ENCODE results near the gene OR10G2.

OR10G2 gene

GRCh38 chr14:21673718-21674117, 39.0 kb upstream of the OR10G2 start, which contains the start of gene OR4E1:
TSS of gene OR4E1 (minus strand) at chr14:21673818. CDS start at chr14:21670935, 2,883 bp downstream.
- no peak for ATAC-seq
- TF ChIP-seq CREB5 (CRISPR knock-in tag; IDR thresholded peaks at IDR 0.05; ENCODE audit: low read depth) (no peak), SNAI2 (CRISPR knock-in tag; IDR thresholded peaks at IDR 0.05) (no peak), TCF4 (CRISPR knock-in tag; IDR thresholded peaks at IDR 0.05; ENCODE audit: borderline replicate concordance) (no peak), ZC3H10 (CRISPR knock-in tag; IDR thresholded peaks at IDR 0.05) (no peak), PPARA (CRISPR knock-in tag; IDR thresholded peaks at IDR 0.05; ENCODE audit: borderline replicate concordance) (no peak), ZFP30 (CRISPR knock-in tag; IDR thresholded peaks at IDR 0.05) (no peak), ARNTL (CRISPR knock-in tag; IDR thresholded peaks at IDR 0.05; ENCODE audit: borderline replicate concordance, low read depth) (no peak), BACH2 (CRISPR knock-in tag; IDR thresholded peaks at IDR 0.05; ENCODE audit: borderline replicate concordance) (no peak), CSDC2 (CRISPR knock-in tag; IDR thresholded peaks at IDR 0.05) (no peak), CSRNP3 (CRISPR knock-in tag; IDR thresholded peaks at IDR 0.05) (no peak), ESRRG (CRISPR knock-in tag; IDR thresholded peaks at IDR 0.05) (no peak)

DNA sequence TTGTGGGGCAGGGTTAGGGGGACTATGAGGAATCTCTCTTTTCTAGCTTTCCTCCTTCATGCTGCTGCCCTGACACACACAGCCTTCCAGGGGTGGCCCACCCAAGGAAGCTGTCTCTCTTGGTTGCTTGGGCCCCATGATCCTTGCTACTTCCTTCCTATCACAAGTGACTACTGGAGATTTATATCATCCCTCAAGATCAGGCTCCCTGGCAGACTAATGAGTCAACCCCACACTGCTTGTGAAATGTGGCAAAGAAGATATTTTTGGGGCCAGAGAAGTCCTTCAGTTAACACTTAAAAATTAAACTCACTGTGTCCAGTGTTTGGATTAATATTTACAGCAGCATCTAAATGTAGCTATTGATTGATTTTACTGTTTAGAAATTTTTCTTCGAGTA, 37.4 kb upstream of the OR10G2 start:
- no peak for ATAC-seq
- TF ChIP-seq ISL1 (CRISPR knock-in tag; IDR thresholded peaks at IDR 0.05) (no peak), ZNF565 (CRISPR knock-in tag; conservative IDR thresholded peaks at IDR 0.05; ENCODE audit: low read depth) (no peak), CREB5 (CRISPR knock-in tag; IDR thresholded peaks at IDR 0.05; ENCODE audit: low read depth) (no peak), GLIS3 (CRISPR knock-in tag; IDR thresholded peaks at IDR 0.05) (no peak), OSR1 (CRISPR knock-in tag; IDR thresholded peaks at IDR 0.05) (no peak)

DNA sequence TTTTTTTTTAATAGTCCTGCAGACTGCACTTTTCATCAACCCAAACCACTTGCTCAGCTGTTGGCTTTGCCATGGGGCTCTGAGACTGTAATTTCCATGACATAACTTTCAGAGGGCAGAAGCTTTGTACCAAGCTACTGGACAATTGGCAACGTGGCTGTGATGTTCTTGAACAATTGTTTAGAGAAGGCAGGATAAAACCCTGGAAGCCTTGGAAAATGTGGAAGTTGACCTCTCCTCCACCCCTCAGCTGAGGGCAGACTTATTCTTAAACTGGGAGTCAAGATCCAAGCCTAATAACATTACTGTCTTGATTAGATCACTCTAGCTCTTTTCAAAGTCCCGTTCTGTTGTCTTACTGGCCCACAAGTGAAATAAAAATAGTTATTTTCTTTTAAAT, 36.6 kb upstream of the OR10G2 start:
- TF ChIP-seq CSRNP3 (CRISPR knock-in tag; IDR thresholded peaks at IDR 0.05) (no peak), ISL1 (CRISPR knock-in tag; IDR thresholded peaks at IDR 0.05) (no peak), ZNF70 (CRISPR knock-in tag; IDR thresholded peaks at IDR 0.05) (no peak), CREB5 (CRISPR knock-in tag; IDR thresholded peaks at IDR 0.05; ENCODE audit: low read depth) (no peak), CSDC2 (CRISPR knock-in tag; IDR thresholded peaks at IDR 0.05) (no peak), GLIS3 (CRISPR knock-in tag; IDR thresholded peaks at IDR 0.05) (no peak), ARNTL (CRISPR knock-in tag; IDR thresholded peaks at IDR 0.05; ENCODE audit: borderline replicate concordance, low read depth) (no peak), PPARA (CRISPR knock-in tag; IDR thresholded peaks at IDR 0.05; ENCODE audit: borderline replicate concordance) (no peak), TCF4 (CRISPR knock-in tag; IDR thresholded peaks at IDR 0.05; ENCODE audit: borderline replicate concordance) (no peak), SNAI2 (CRISPR knock-in tag; IDR thresholded peaks at IDR 0.05) (no peak), OSR1 (CRISPR knock-in tag; IDR thresholded peaks at IDR 0.05) (no peak), RARB (CRISPR knock-in tag; IDR thresholded peaks at IDR 0.05) (no peak), PATZ1 (CRISPR knock-in tag; IDR thresholded peaks at IDR 0.05; ENCODE audit: borderline replicate concordance) (no peak), ZFP3 (CRISPR knock-in tag; IDR thresholded peaks at IDR 0.05) (no peak)

DNA sequence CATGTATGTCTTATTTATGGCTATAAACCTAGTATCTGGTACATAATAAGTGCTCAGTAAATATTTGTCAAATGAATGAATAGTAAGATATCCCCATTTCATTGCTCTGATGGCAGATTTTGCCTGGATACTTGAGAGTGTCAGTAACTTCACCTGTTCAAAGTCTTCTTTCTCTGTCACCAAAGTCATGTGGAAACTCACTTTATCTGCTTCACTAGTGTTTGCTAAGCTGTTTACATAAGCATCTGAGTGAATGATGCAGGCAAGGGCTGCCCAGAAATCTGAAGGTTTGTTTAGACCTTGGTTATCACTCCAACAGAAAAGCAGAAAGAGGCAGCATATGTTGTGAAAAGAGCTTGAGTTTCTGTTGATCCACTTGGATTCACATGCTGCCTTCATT, 34.5 kb upstream of the OR10G2 start:
- no peak for TF ChIP-seq PATZ1 (CRISPR knock-in tag; IDR thresholded peaks at IDR 0.05; ENCODE audit: borderline replicate concordance)
- TF ChIP-seq BACH2 (CRISPR knock-in tag; IDR thresholded peaks at IDR 0.05; ENCODE audit: borderline replicate concordance): no peak
- no peak for ATAC-seq

More for the DNA sequence above, 36.6 kb upstream of the OR10G2 start:
- ATAC-seq: no peak
